Gastroesophageal sphincter (tissue), 3 donors: ENCODE measurements around the gene FCMR.

Source experiments
- CTCF ChIP-seq, 4 experiments: fragments of 200-600 bp in 2 of 4; fragments of 450-650 bp in 2 of 4; sonication (generic) in 1 of 4; IDR thresholded peaks; one replicate each; pipeline ENCODE4 v1.5.1; 2017 to 2019; ENCODE audit warnings: antibody characterized with exemption in 4 of 4, mild to moderate bottlenecking in 2 of 4, moderate library complexity in 2 of 4
- EP300 ChIP-seq: sonication (generic); formaldehyde crosslinking; IDR thresholded peaks from one replicate; pipeline ENCODE4 v1.6.1; 2017; ENCODE audit warnings: antibody characterized with exemption, mild to moderate bottlenecking
- POLR2A ChIP-seq, 2 donors: fragments of 450-650 bp; IDR thresholded peaks; one replicate each; pipeline ENCODE4 v1.6.1; 2017; ENCODE audit warnings: antibody characterized with exemption in 2 of 2, mild to moderate bottlenecking in 2 of 2, moderate library complexity in 1 of 2
- POLR2AphosphoS5 ChIP-seq: sonication (generic); formaldehyde crosslinking; IDR thresholded peaks from one replicate; pipeline ENCODE4 v1.6.1; 2017; ENCODE audit warnings: antibody characterized with exemption

GRCh38 chr1:206952171-206952570 is 30.4 kb upstream of the FCMR start:
- TF ChIP-seq CTCF (IDR thresholded peaks at IDR 0.05) (no peak), POLR2A (IDR thresholded peaks at IDR 0.05) (no peak), EP300 (no peak), POLR2AphosphoS5 (no peak)
